Ramos (cell line): ENCODE measurements around the gene UNC5B.
"Not testable (repeated sequence)": the region's sequence is repeated elsewhere in the genome, so short reads cannot be mapped to it uniquely, and the experiment has no call there.

ENCODE experiments used
- in situ Hi-C: fragments of 300-500 bp; cut with MboI; formaldehyde crosslinking; loops from one replicate; pipeline ENCODE4 v1.14.3; 2022; ENCODE audit warnings: low sequenced_read_pairs; ENCODE audit not compliant: unreplicated experiment

The UNC5B gene

DNA sequence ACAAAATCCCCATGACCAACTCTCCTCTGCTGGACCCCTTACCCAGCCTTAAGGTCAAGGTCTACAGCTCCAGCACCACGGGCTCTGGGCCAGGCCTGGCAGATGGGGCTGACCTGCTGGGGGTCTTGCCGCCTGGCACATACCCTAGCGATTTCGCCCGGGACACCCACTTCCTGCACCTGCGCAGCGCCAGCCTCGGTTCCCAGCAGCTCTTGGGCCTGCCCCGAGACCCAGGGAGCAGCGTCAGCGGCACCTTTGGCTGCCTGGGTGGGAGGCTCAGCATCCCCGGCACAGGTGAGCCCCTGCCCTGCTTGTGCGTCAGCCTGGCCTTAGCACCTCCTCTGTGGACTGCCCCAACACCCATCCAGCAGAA is 79.1 kb downstream of the UNC5B start:
- in situ Hi-C loops = no loop called here

DNA sequence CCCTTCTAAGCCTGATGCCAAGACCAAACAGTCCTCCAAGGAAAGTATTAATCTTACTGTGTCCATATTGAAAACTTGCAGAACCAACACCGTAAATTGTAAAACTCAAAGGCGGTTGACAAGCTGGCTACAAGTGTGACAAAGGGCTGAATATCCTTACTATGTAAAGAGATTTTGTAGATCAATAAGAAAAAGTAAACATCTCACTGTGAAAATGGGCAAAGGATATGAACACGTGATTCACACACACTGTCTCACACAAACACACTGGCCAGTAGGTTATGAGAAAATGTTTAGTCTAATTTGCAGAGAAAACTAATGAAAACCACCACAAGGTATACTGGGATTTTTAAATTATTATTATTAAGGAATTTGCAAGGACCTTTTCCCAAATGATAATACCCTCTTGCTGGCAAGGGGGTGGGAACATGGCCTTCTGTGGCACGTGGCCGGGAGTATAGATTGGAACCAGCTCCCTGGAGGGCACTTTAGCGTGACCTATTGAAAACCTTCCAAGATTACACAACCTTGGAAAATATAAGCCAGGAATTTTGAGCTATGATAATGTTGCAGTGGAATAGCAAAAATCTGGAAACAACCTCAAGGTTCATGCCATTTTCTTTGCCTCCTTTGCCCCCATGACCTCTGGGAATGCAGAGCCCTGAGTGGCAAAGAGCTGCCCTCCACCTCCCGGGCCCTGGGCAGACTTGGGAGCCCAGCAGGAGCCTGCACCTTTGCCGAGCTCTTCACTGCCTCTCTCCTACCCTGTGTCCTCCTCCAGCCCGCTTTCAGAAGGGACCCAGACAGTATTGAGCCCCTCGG is 80.5 kb downstream of the UNC5B start:
- in situ Hi-C loops = no loop called here

- in situ Hi-C loops = no loop called here
These were observed 81.2 kb downstream of the UNC5B start for GRCh38 chr10:71293446-71294084.

GRCh38 chr10:71294091-71294561 is 81.8 kb downstream of the UNC5B start:
- in situ Hi-C loops = no loop called here

GRCh38 chr10:71294856-71295255 is 82.5 kb downstream of the UNC5B start:
- in situ Hi-C loops = no loop called here

- in situ Hi-C loops = no loop called here
These were observed 83.3 kb downstream of the UNC5B start for GRCh38 chr10:71295641-71296040.

- in situ Hi-C loops = no loop called here
These were observed 83.7 kb downstream of the UNC5B start for GRCh38 chr10:71296086-71296485.

DNA sequence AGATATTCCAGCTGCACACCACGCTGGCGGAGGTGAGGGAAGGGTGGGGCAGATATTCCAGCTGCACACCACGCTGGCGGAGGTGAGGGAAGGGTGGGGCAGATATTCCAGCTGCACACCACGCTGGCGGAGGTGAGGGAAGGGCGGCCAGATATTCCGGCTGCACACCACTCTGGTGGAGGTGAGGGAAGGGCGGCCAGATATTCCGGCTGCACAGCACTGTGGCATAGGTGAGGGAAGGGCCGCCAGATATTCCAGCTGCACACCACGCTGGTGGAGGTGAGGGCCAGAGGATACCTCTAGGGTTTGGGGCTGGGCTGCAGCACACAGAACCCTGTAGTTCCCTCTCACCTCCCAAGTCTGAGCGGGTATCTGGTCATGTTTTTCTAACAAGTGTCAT is 84.4 kb downstream of the UNC5B start:
- in situ Hi-C loops = not testable (repeated sequence)

- in situ Hi-C loops = no loop called here
These were observed 85.0 kb downstream of the UNC5B start for GRCh38 chr10:71297343-71297742.

DNA sequence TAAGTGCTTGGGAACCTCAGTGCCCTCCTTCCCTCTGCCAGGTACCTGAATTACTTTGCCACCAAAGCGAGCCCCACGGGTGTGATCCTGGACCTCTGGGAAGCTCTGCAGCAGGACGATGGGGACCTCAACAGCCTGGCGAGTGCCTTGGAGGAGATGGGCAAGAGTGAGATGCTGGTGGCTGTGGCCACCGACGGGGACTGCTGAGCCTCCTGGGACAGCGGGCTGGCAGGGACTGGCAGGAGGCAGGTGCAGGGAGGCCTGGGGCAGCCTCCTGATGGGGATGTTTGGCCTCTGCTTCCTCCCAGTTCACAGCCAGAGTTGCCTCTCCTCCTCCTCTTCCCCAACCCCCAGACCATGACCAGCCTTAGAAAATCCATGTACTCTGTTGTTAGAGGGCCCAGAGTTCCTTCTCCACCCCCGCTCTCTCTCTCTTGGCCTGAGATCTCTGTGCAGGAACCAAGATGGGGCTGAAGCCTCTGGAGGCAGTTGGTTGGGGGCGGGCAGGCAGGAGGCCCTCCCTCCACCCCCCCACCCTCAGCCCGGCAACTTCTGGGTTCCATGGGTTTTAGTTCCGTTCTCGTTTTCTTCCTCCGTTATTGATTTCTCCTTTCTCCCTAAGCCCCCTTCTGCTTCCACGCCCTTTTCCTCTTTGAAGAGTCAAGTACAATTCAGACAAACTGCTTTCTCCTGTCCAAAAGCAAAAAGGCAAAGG is 86.9 kb downstream of the UNC5B start:
- in situ Hi-C loops = no loop called here

GRCh38 chr10:71300555-71301370 is 88.4 kb downstream of the UNC5B start:
- in situ Hi-C loops = no loop called here

- in situ Hi-C loops = no loop called here
These were observed 89.1 kb downstream of the UNC5B start for GRCh38 chr10:71301371-71301916.

- in situ Hi-C loops = no loop called here
These were observed 90.1 kb downstream of the UNC5B start for GRCh38 chr10:71302451-71302850.

DNA sequence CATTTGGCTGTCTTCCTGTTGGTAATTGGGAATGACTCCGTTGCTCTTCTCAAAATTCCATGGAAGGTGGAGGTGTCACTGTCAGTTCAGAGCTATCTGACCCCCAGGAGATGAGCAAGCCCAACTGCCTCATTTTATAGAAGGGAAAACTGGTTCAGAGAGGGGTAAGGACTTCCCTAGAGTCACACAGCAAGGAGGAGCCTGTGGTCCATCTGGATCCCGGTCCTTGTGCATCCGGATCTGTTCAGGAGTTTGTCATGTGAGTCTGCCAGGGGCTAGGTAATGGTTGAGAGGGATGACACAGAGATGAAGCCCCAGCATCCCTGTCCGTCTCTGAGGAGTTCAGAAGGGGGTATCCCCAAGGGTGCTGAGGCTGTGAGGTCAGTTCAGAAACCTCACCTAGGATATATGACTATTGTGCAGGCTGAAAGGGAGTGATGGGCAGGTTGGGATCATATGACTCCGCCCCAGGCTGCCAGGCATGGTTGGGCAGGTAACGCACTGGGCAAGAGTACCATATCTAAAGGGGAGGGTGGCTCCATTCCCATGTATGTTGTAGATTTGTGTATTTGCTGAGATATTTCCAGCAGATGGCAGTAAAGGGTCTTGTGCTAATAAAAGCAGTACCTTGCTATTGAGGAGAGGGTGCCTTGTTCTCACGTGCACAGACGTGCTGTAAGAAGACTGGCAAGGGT is 90.7 kb downstream of the UNC5B start:
- in situ Hi-C loops = no loop called here

GRCh38 chr10:71303569-71303907 is 91.2 kb downstream of the UNC5B start:
- in situ Hi-C loops = no loop called here

- in situ Hi-C loops = no loop called here
These were observed 92.5 kb downstream of the UNC5B start for GRCh38 chr10:71304914-71305313.

DNA sequence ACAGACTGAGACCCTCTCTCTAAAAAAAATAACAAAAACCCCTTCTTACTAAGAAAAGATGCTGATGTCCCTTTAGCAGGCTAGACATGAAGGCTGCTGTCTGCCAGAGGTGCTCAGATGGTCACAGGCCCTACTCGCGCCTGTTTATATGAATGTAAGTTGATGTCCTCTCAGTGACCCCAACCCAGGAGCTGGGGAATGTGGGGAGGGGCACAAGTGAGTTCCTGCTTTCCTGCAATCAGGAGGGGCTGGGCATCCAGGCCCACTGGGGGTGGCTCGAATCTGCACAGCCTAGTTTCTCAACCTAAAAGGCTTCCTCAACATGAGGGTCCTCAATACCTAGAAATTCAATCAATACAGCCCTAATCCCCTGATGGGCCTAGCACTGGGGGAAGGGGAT is 94.6 kb downstream of the UNC5B start:
- in situ Hi-C loops = no loop called here

GRCh38 chr10:71307469-71308085 is 95.2 kb downstream of the UNC5B start:
- in situ Hi-C loops = no loop called here

- in situ Hi-C loops = no loop called here
These were observed 95.9 kb downstream of the UNC5B start for GRCh38 chr10:71308244-71308643.
